GM23338 (cell line): Measurements from ENCODE around the gene GNAI3. TPM values are rescaled to one million over a fixed set of nuclear protein-coding genes. Genes with fewer than 3 reads are reported as not detected.
A peak's percentile ranks its signal among the peaks of the same experiment; 100 is the strongest.

Experiments used
- ATAC-seq: fragments of 200-7000 bp; cut with Tn5 transposase; 3 replicates; pipeline ENCODE4 v1.9.1; 2020
- DNase-seq: peaks from one replicate; pipeline ENCODE4 v3.0.0-alpha.2; 2015; ENCODE audit warnings: low spot score
- H2AFZ ChIP-seq: fragments of 200-600 bp; sonication (generic); 2 replicates; pipeline ENCODE4 v1.8.0; 2016; ENCODE audit warnings: antibody characterized with exemption, mild to moderate bottlenecking, moderate library complexity
- H3F3A ChIP-seq: fragments of 200-600 bp; sonication (generic); replicated peaks from 2 replicates; pipeline ENCODE4 v1.8.0; 2017; ENCODE audit warnings: antibody characterized with exemption, mixed run types, low read depth
- H3K27ac ChIP-seq: fragments of 200-600 bp; sonication (generic); 2 replicates; pipeline ENCODE4 v1.6.1; 2016; ENCODE audit warnings: low read depth
- H3K27me3 ChIP-seq: fragments of 200-600 bp; sonication (generic); 2 replicates; pipeline ENCODE4 v1.8.0; 2016; ENCODE audit warnings: mild to moderate bottlenecking, mixed run types, moderate library complexity; ENCODE audit not compliant: insufficient read depth
- H3K36me3 ChIP-seq: fragments of 200-600 bp; sonication (generic); 2 replicates; pipeline ENCODE4 v1.8.0; 2016; ENCODE audit warnings: mild to moderate bottlenecking; ENCODE audit not compliant: insufficient read depth
- H3K4me1 ChIP-seq: fragments of 200-600 bp; sonication (generic); 2 replicates; pipeline ENCODE4 v1.8.0; 2016; ENCODE audit warnings: mild to moderate bottlenecking, moderate library complexity; ENCODE audit not compliant: insufficient read depth
- H3K4me2 ChIP-seq: fragments of 200-600 bp; sonication (generic); 2 replicates; pipeline ENCODE4 v1.7.1; 2017; ENCODE audit warnings: mixed run types
- H3K4me3 ChIP-seq: fragments of 200-600 bp; sonication (generic); 2 replicates; pipeline ENCODE4 v1.6.1; 2016; ENCODE audit warnings: mixed run types
- H3K79me2 ChIP-seq: fragments of 200-600 bp; sonication (generic); replicated peaks from 2 replicates; pipeline ENCODE4 v1.8.0; 2017; ENCODE audit warnings: mild to moderate bottlenecking; ENCODE audit not compliant: insufficient read depth
- H3K9me2 ChIP-seq: fragments of 200-600 bp; sonication (generic); 2 replicates; pipeline ENCODE4 v1.8.0; 2017; ENCODE audit not compliant: insufficient read depth
- H4K20me1 ChIP-seq: fragments of 200-600 bp; sonication (generic); replicated peaks from 2 replicates; pipeline ENCODE4 v1.8.0; 2017; ENCODE audit warnings: mild to moderate bottlenecking; ENCODE audit not compliant: insufficient read depth
- H3K27ac Mint-ChIP-seq: 2 replicates; pipeline ENCODE4 v1.8.0; 2020; ENCODE audit warnings: inconsistent platforms, mild to moderate bottlenecking, moderate library complexity, mixed read lengths
- H3K27me3 Mint-ChIP-seq: 3 replicates; pipeline ENCODE4 v1.8.0; 2022; ENCODE audit warnings: low read depth, mild to moderate bottlenecking, moderate library complexity, mixed read lengths, inconsistent platforms; ENCODE audit not compliant: insufficient read depth, poor library complexity
- H3K36me3 Mint-ChIP-seq: 3 replicates; pipeline ENCODE4 v1.8.0; 2021; ENCODE audit warnings: low read depth, mild to moderate bottlenecking, inconsistent platforms, moderate library complexity, mixed read lengths
- H3K4me1 Mint-ChIP-seq: 3 replicates; pipeline ENCODE4 v1.8.0; 2020; ENCODE audit warnings: mild to moderate bottlenecking, inconsistent platforms, mixed read lengths
- H3K4me3 Mint-ChIP-seq: 3 replicates; pipeline ENCODE4 v1.8.0; 2021; ENCODE audit warnings: moderate library complexity, mild to moderate bottlenecking, inconsistent platforms, mixed read lengths
- H3K9me3 Mint-ChIP-seq: 3 replicates; pipeline ENCODE4 v1.8.0; 2020; ENCODE audit warnings: moderate library complexity, mild to moderate bottlenecking, inconsistent platforms, mixed read lengths
- CREB1 ChIP-seq: fragments of 250-450 bp; sonication (Bioruptor Pico); IDR thresholded peaks from 2 replicates; pipeline ENCODE4 v1.5.0; 2020; ENCODE audit warnings: low read depth, mild to moderate bottlenecking, moderate library complexity
- EZH2phosphoT487 ChIP-seq: fragments of 200-600 bp; sonication (generic); IDR thresholded peaks from one replicate; pipeline ENCODE4 v1.8.1; 2018; ENCODE audit warnings: antibody characterized with exemption; ENCODE audit not compliant: unreplicated experiment
- POLR2AphosphoS5 ChIP-seq: IDR thresholded peaks from 2 replicates; pipeline ENCODE4 v1.6.1; 2016; ENCODE audit warnings: antibody characterized with exemption, low read depth
- polyA plus RNA-seq: library from polyadenylated mRNA; unstranded; fragments of >200 nt; fragmentation: Nextera tagmentation; extraction: Ambion mirVana; gene quantifications from 2 replicates; pipeline ENCODE4 v1.2.1, GENCODE V29; 2016
- total RNA-seq: library from RNA; depleted of rRNA; stranded (reverse); fragments of >200 nt; shearing (Covaris generic); gene quantifications from 2 replicates; pipeline ENCODE4 v1.2.3, GENCODE V29; 2014
- TF ChIP-seq, protein P1 (sequence below): IDR thresholded peaks from one replicate; pipeline ENCODE4 v1.6.1; 2018; ENCODE audit warnings: antibody characterized with exemption; ENCODE audit not compliant: unreplicated experiment
- TF ChIP-seq, protein P2 (sequence below), 2 experiments: fragments of 200-600 bp in 1 of 2; sonication (generic) in 1 of 2; conservative IDR thresholded peaks; 2 replicates each; pipeline versions ENCODE4 v1.5.1 to v1.6.1; 2016 to 2017; ENCODE audit warnings: antibody characterized with exemption in 2 of 2, low read depth in 2 of 2, mild to moderate bottlenecking in 2 of 2, moderate library complexity in 1 of 2
- TF ChIP-seq, protein P3 (sequence below): IDR thresholded peaks from 2 replicates; pipeline ENCODE4 v1.6.1; 2016; ENCODE audit warnings: antibody characterized with exemption

GNAI3 gene
- total and polyA plus RNA-seq, 2 experiments from 2014 or later, result 4.5 to 10.2 TPM

DNA sequence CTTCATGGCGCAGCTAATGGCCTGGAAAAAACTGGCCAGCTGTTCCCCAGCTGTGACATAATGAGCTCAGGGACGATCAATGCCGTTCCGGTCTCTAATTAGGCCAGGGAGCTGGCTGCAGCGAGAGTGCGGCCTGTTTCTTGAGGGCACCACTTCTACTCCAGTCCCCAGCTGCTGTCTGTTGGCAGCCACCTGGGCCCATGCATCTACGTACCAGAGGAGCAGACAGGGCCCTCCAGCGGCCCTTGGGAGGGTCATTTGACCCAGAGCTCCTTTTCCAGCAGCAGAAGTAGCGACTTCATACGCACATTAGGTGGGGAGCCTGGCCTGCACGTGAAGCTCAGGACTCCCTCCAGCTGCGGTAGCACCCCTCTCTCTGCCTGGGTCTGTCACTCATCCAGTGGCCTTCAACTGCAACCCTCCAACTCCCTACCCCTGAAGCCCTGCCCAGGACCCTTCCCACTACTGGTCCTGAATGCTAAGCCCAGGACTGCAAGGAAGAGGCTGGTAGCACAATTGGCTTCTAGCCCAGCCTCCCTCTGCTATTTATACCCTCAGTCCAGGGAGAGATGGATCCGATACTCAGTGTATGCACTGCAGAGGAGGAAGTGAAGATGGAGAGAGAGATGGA, 17.8 kb upstream of the GNAI3 start:
- TF ChIP-seq POLR2AphosphoS5 (no peak), CREB1 (no peak)
- TF ChIP-seq, protein P1, sequence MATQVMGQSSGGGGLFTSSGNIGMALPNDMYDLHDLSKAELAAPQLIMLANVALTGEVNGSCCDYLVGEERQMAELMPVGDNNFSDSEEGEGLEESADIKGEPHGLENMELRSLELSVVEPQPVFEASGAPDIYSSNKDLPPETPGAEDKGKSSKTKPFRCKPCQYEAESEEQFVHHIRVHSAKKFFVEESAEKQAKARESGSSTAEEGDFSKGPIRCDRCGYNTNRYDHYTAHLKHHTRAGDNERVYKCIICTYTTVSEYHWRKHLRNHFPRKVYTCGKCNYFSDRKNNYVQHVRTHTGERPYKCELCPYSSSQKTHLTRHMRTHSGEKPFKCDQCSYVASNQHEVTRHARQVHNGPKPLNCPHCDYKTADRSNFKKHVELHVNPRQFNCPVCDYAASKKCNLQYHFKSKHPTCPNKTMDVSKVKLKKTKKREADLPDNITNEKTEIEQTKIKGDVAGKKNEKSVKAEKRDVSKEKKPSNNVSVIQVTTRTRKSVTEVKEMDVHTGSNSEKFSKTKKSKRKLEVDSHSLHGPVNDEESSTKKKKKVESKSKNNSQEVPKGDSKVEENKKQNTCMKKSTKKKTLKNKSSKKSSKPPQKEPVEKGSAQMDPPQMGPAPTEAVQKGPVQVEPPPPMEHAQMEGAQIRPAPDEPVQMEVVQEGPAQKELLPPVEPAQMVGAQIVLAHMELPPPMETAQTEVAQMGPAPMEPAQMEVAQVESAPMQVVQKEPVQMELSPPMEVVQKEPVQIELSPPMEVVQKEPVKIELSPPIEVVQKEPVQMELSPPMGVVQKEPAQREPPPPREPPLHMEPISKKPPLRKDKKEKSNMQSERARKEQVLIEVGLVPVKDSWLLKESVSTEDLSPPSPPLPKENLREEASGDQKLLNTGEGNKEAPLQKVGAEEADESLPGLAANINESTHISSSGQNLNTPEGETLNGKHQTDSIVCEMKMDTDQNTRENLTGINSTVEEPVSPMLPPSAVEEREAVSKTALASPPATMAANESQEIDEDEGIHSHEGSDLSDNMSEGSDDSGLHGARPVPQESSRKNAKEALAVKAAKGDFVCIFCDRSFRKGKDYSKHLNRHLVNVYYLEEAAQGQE, result no peak
- TF ChIP-seq, protein P2, sequence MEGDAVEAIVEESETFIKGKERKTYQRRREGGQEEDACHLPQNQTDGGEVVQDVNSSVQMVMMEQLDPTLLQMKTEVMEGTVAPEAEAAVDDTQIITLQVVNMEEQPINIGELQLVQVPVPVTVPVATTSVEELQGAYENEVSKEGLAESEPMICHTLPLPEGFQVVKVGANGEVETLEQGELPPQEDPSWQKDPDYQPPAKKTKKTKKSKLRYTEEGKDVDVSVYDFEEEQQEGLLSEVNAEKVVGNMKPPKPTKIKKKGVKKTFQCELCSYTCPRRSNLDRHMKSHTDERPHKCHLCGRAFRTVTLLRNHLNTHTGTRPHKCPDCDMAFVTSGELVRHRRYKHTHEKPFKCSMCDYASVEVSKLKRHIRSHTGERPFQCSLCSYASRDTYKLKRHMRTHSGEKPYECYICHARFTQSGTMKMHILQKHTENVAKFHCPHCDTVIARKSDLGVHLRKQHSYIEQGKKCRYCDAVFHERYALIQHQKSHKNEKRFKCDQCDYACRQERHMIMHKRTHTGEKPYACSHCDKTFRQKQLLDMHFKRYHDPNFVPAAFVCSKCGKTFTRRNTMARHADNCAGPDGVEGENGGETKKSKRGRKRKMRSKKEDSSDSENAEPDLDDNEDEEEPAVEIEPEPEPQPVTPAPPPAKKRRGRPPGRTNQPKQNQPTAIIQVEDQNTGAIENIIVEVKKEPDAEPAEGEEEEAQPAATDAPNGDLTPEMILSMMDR (conservative IDR thresholded peaks at IDR 0.05; ENCODE audit: low read depth in 2 of 2), result 0 out of 4 replicates have a peak, but pooled peaks of 1 of the 2 experiments have one; percentile 11
- Histone ChIP-seq H3K79me2 (no peaks in the 10 kb centered on the region), H3K36me3 (no peaks in the 10 kb centered on the region), H4K20me1 (no peaks in the 10 kb centered on the region), H3K9me2 (no peaks in the 10 kb centered on the region), H3K27ac (no peak overlapping the region), H3K27me3 (no peaks in the 10 kb centered on the region), H3K4me3 (no peak overlapping the region), H3F3A (no peaks in the 10 kb centered on the region), H3K4me1 (peaks cover 4% of the 10 kb centered on the region; the same call in 1 of the 2 replicates), H2AFZ (peak overlapping the region; percentile 56; the same call in 1 of the 2 replicates), H3K4me2 (no peak overlapping the region)
- ATAC-seq (no peak), DNase-seq (no peak)
- Mint-ChIP-seq H3K27me3 (peaks cover 13% of the 10 kb centered on the region), H3K9me3 (no peaks in the 10 kb centered on the region; the same call in 2 of the 3 replicates), H3K4me1 (peaks cover 12% of the 10 kb centered on the region; the same call in 2 of the 3 replicates), H3K36me3 (no peaks in the 10 kb centered on the region), H3K27ac (no peak overlapping the region), H3K4me3 (no peak overlapping the region)

DNA sequence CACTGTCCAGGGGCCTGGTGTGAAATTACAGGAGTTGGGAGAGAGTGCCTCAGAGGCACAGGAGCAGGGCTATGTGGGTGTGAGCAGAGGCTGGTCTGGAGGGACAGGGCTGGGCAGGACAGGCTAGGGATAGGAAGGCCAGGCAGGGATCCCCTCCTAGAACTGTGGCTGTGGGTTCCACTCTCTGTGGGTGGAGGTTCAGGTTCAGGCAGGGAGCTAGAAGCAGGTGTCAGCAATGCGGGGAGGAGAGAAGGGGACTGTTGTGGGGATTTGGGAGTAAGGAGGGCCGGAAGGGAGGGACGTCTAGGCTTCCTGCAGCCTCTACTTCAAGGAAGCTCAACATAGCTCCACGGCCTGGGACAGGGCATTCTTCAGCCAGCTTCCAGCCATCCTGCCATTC, 17.0 kb upstream of the GNAI3 start:
- Histone ChIP-seq H3F3A (no peaks in the 10 kb centered on the region), H3K4me2 (no peak overlapping the region), H3K36me3 (no peaks in the 10 kb centered on the region), H3K9me2 (no peaks in the 10 kb centered on the region), H3K79me2 (no peaks in the 10 kb centered on the region), H3K4me3 (no peak overlapping the region), H4K20me1 (no peaks in the 10 kb centered on the region), H3K27ac (no peak overlapping the region), H2AFZ (no peak overlapping the region), H3K27me3 (no peaks in the 10 kb centered on the region), H3K4me1 (peaks cover 4% of the 10 kb centered on the region; the same call in 1 of the 2 replicates)
- Mint-ChIP-seq H3K27me3 (peaks cover 13% of the 10 kb centered on the region), H3K9me3 (no peaks in the 10 kb centered on the region; the same call in 2 of the 3 replicates), H3K4me3 (no peak overlapping the region), H3K4me1 (peaks cover 12% of the 10 kb centered on the region; the same call in 2 of the 3 replicates), H3K27ac (no peak overlapping the region), H3K36me3 (no peaks in the 10 kb centered on the region)
- TF ChIP-seq EZH2phosphoT487, result no peak
- TF ChIP-seq, protein P3, sequence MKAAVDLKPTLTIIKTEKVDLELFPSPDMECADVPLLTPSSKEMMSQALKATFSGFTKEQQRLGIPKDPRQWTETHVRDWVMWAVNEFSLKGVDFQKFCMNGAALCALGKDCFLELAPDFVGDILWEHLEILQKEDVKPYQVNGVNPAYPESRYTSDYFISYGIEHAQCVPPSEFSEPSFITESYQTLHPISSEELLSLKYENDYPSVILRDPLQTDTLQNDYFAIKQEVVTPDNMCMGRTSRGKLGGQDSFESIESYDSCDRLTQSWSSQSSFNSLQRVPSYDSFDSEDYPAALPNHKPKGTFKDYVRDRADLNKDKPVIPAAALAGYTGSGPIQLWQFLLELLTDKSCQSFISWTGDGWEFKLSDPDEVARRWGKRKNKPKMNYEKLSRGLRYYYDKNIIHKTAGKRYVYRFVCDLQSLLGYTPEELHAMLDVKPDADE, result no peak
- ATAC-seq (no peak), DNase-seq (no peak)
